ENCODE measurements around the gene INPP5K.

Gene INPP5K

DNA sequence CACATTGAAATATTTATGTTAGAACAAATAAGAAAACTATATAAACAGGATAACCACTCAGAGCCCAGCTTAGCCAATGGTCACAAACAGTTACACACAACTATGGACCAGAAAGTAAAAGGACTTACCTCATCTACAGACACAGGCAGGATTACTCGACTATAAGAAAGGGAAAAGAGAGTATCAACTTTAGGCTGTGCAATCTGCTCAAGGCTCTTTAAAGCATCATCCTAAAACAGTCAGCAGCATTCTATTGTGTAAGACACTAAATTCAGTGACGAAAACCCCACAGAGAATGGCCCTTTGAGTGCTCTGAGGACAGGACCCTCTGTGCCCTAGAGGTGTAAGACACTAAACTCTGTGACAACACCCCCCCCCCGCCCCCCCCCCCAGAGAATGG lies 42.0 kb upstream of the INPP5K start:
- TF ChIP-seq SIN3A (IDR thresholded peaks at IDR 0.05; ENCODE audit: borderline replicate concordance, insufficient read depth, low read length) (no peak), TAF1 (IDR thresholded peaks at IDR 0.05; ENCODE audit: borderline replicate concordance, insufficient read depth, low read length) (no peak), FOXP2 (optimal IDR thresholded peaks at IDR 0.05; ENCODE audit: borderline replicate concordance, extremely low read depth, extremely low read length, insufficient read depth) (no peak), POLR2AphosphoS5 (IDR thresholded peaks at IDR 0.05; ENCODE audit: low read depth, low read length) (no peak), REST (IDR thresholded peaks at IDR 0.05; ENCODE audit: insufficient read depth in 1 of 2, low read depth in 2 of 2, low read length in 2 of 2) (no peak)

DNA sequence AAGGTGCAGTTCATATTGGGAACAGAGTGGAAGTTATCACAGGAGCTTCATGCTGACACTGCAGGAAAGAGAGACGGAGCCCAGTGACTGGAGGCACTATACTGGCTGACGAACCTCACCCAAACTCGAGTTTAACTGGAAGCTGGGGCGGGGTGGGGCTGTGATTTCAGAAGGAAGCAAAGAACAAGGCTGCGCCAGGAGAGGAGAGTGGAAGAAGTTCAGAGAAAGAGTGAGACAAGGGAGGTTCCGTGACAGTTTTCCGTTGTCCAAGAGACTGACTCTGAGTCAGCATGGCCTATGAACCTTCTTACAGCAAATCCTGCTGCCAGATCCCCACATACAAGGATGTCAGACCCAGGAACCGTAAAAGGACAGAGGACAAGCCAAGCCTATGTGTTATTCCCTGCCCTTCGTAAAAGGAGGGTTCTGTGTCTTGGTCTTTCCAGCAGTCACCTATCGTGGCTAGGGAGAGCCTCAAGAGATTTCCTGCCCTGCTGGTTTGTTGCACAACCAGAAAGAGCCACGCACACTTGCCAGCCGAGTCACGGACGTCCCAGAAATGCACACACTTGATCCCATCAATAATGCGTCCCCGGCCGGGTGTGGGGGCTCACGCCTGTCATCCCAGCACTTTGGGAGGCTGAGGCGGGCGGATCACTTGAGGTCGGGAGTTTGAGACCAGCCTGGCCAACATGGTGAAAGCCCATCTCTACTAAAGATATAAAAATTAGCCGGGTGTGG lies 41.1 kb upstream of the INPP5K start:
- TF ChIP-seq REST (IDR thresholded peaks at IDR 0.05; ENCODE audit: insufficient read depth in 1 of 2, low read depth in 2 of 2, low read length in 2 of 2) (no peak), TAF1 (IDR thresholded peaks at IDR 0.05; ENCODE audit: borderline replicate concordance, insufficient read depth, low read length) (no peak), POLR2AphosphoS5 (IDR thresholded peaks at IDR 0.05; ENCODE audit: low read depth, low read length) (no peak), FOXP2 (optimal IDR thresholded peaks at IDR 0.05; ENCODE audit: borderline replicate concordance, extremely low read depth, extremely low read length, insufficient read depth) (no peak), SIN3A (IDR thresholded peaks at IDR 0.05; ENCODE audit: borderline replicate concordance, insufficient read depth, low read length) (no peak)

DNA sequence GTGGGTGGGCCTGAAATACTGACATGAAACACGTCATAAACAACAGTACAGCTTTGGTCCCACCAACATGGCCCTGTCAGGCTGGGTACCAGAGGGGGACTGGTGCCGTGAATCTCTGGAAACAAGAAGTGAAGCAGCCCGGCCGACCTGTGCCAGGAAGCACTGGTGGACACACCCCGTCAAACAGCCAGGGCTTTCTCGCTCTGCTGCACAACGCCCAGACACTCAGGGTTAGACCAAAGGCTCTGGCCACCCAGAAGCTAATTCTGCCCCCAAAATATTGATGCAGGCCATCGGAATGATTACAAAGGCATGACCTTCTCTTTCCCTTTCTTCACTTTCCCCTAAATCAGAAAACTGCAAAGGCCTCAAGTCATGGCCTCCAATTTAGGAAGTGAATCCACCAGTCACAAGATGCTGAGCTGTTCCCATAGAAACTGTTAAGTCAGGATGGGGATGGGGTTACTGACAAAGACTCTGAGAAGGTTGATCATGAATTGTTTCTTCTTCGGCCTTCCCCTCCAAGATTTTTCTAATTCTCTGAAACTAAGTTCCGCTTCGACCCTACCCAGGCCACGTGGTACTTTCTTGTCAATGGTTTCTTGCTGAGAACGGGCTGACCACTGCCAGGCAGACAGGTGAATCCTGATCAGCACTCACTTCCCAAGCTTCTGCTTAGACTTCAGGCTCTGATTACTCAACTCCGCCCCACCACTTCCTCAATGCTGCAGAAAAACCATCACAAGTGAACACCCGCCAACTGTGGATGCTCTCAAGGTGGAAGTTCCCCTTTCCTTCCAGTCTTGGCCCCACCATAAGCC lies 39.4 kb upstream of the INPP5K start:
- TF ChIP-seq FOXP2 (optimal IDR thresholded peaks at IDR 0.05; ENCODE audit: borderline replicate concordance, extremely low read depth, extremely low read length, insufficient read depth) (no peak), POLR2AphosphoS5 (IDR thresholded peaks at IDR 0.05; ENCODE audit: low read depth, low read length) (no peak), SIN3A (IDR thresholded peaks at IDR 0.05; ENCODE audit: borderline replicate concordance, insufficient read depth, low read length) (no peak), REST (IDR thresholded peaks at IDR 0.05; ENCODE audit: insufficient read depth in 1 of 2, low read depth in 2 of 2, low read length in 2 of 2) (no peak), TAF1 (IDR thresholded peaks at IDR 0.05; ENCODE audit: borderline replicate concordance, insufficient read depth, low read length) (no peak)

DNA sequence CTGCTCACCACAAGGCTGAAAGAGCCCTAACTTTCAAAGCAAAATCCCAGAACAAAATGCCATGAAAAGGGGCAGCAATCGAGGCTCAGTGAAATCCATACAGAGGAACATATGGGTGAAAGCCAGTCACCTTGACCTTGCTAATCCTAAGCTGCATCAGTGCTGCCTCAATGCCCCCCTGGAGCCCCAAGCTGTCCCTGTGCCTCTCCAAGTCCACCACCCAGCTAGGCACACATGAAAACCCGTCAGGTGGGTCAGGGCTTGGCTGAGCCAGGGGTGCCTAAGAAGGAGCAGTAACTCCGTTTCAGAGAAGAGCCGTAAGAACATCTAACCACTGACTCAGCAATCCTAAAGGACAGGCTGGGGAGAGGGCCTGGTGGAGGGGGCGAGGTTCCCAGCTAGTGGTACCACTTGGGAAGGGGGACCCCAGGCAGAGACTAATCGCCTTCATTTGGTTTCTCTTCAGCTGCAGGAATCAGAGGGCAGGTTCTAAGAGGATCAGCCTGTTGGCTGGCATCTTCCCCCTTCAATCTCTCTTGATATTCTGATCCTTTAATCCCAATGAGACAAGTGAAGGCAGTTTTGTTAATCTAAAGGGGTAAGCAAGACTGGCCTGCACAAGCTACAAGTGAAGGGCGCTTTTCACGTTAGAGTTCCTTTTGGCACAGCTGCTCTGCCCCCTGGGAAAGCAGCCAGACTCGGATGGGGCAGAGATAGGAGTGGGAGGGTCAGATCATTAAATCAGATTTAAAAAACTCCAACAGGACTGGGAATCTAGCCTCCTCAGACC lies 38.5 kb upstream of the INPP5K start:
- TF ChIP-seq POLR2AphosphoS5 (IDR thresholded peaks at IDR 0.05; ENCODE audit: low read depth, low read length) (no peak), FOXP2 (optimal IDR thresholded peaks at IDR 0.05; ENCODE audit: borderline replicate concordance, extremely low read depth, extremely low read length, insufficient read depth) (no peak), SIN3A (IDR thresholded peaks at IDR 0.05; ENCODE audit: borderline replicate concordance, insufficient read depth, low read length) (no peak), REST (IDR thresholded peaks at IDR 0.05; ENCODE audit: insufficient read depth in 1 of 2, low read depth in 2 of 2, low read length in 2 of 2) (no peak), TAF1 (IDR thresholded peaks at IDR 0.05; ENCODE audit: borderline replicate concordance, insufficient read depth, low read length) (no peak)

Data from PFSK-1 (cell line).